A204.1 (cell line): ENCODE data around the gene LRRC36.
"Not testable (repeated sequence)": the region's sequence is repeated elsewhere in the genome, so short reads cannot be mapped to it uniquely, and the experiment has no call there.

Source experiments
- FAIRE-seq: peaks from 2 replicates; lab custom pipeline; 2012; peaks lifted over from hg19 to GRCh38; lab: Jason Lieb, UNC

Gene LRRC36

DNA sequence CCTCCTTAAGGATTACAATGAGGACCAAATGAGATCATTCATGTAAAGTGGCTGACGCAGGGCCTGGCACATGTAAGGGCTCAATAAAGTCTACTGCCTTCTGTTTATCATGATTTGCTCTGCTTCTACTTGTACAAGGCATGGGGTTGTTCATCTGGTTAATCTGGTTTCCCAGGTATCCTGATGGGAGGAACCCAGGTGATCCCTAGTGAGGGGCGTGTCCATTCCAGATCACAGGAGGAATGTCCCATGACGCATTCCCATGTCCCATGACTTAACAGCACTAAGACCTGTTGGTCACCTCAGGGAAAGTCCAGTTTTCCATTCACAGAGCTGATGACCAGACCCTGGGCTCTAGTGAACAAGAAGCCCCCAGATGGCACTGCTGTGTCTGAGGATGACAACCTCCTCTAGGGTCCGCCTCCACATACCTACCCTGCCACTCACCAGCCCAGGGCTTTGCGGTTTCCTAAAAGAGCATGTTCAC is 78.2 kb downstream of the LRRC36 start:
- no peak for FAIRE-seq

DNA sequence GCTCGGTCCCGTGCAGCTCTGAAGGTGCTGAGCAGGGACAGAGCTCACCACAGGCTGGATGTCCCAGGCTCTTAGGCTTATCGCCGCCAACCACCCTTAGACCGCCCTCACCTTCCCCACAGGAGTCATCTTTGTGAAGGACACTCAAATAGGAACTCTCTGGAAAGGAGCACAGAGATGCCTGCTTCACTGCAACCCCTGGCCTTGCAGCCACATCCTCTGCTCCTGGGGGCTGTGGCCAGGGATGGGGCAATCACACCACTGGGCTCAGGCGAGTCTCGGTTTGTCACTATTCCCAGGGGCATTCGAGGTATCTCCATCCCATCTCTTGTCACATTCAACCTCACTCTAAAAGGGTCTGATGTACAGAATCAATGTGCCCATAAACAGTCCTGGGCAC is 78.7 kb downstream of the LRRC36 start:
- FAIRE-seq, result no peak

GRCh38 chr16:67406111-67406971 is 79.7 kb downstream of the LRRC36 start:
- FAIRE-seq, result no peak

GRCh38 chr16:67407176-67407787 is 80.7 kb downstream of the LRRC36 start:
- no peak for FAIRE-seq

GRCh38 chr16:67407788-67408452 is 81.3 kb downstream of the LRRC36 start:
- no peak for FAIRE-seq

GRCh38 chr16:67409631-67410030 is 83.0 kb downstream of the LRRC36 start:
- no peak for FAIRE-seq

GRCh38 chr16:67411339-67411738 is 84.7 kb downstream of the LRRC36 start:
- no peak for FAIRE-seq

DNA sequence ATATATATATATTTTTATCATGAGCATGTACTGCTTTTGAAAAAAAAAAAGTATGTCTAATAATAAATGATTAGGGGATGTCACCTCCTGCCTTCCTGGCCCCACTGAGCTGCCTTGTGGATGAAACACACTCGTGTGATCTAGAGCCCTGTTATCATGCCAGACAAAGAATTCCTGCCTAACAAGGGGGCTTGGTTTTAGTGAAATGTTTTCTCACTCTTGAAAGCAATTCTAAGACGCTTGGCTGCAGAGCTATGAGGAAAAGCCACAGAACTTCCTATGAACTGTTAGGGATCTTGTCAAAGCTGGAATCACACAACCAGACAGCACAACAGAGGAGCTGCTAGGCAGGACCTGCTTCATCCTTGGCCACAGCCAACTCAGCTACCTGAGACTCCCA is 85.7 kb downstream of the LRRC36 start:
- FAIRE-seq, result no peak

- no peak for FAIRE-seq
Measured at GRCh38 chr16:67413978-67414911, 87.6 kb downstream of the LRRC36 start.

- FAIRE-seq, result not testable (repeated sequence)
Measured at GRCh38 chr16:67415421-67415820, 88.8 kb downstream of the LRRC36 start.

GRCh38 chr16:67415872-67416793 is 89.5 kb downstream of the LRRC36 start, which contains the start of gene ZDHHC1:
TSS of gene ZDHHC1 (minus strand) at chr16:67416477. CDS start at chr16:67407775, 8,702 bp downstream.
- FAIRE-seq, result no peak

DNA sequence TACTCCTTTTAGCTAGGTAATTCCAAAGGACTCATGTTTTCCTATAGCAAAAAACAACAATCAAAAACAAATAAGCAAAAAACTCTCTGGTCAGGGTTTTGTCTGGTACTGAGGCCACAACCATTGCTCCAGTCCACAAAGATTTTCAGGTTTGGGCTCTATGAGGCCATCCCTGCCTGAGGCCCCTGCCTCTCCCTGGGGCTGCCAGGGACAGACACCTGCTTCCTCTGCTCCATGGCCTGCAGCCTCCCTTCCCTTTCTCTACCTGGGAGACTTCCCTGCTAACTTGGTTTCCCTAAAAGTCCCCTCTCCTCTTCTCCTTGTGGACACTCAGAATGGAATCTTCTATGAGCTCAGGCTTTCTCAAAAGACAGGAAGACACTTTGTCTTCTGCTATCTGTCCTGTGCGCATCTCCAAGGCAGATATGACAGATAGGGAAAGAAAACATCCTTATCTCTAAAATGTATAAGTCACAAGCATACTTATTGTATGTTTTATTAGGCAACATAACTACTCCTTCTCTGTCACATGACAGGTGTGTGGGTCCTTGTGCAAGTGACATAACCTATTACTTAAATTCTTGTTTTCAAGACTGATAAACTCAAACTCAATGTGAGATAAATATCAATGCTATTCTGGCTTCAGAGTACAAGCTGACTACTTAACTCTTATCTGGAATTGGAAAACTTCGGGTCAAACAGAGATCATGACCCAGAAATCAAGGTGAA is 90.9 kb downstream of the LRRC36 start:
- FAIRE-seq, result no peak

DNA sequence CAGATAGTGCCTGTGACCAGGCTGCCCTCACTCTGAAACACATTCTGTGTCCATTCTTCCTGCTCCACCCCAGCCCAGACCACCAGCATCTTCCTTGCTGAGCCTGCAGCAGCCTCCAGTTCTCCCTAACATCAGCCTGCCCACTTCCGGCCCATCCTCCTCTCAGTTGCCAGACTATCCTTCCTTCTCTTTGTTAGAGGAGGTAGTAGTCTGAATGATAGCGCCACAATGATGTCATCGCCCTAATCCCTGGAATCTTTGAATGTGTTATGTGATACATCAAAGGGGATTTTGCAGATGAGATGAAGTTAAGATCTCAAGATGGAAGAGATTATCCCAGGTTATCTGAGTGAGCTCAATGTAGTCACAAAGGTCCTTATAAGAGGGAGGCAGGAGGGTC is 92.9 kb downstream of the LRRC36 start:
- no peak for FAIRE-seq

GRCh38 chr16:67419931-67420330 is 93.3 kb downstream of the LRRC36 start:
- FAIRE-seq, result no peak

DNA sequence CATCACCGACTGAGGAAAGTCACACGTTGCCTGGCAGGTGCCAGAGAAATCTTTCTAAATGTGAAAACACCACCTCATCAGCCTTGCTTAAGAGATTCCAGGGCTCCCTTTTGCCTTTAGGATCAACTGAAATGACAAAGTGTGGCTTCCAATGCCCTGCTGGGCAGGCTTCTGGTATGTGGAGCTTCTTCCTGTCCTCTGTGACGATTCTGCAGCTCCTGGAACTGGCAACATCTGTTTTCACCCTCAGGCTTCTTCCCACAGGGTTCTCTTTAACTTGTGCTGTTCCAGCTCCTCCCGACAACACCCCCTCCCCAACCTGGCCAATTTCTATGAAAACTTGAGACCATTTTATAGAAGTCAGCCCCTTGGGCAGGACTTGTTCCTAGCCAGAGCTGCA is 94.4 kb downstream of the LRRC36 start:
- no peak for FAIRE-seq

GRCh38 chr16:67423015-67423414 is 96.4 kb downstream of the LRRC36 start:
- FAIRE-seq, result no peak

DNA sequence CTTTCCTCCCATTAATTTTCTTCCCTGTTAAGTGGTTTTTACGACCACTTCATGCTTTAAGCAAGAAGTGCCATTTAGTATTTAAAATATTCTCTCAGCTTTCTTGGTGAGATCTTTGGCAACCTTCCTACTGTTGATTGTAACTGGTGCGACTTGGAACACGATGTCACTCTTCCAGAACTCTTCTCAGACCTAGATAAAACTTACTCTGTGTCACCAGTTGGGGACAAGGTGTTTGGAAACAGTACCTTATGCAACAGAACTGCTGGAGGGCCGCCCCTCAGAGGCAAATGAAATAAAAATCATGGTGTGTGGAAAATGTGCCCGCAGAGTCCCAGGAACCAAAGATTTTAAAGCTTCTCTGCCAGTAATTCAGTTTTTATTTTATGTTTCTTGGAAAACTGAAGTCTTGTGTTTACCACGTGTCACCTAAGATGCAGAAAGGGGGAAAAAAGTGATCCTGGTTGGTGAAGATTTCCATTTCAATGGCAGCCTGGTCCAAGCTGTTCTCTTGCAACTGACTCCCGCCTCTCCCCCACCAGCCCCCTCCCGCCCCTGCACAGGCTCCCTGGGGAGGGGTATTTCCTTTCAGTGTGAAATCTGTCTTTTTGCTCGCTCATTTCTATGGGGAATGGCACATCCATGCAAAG is 97.1 kb downstream of the LRRC36 start:
- no peak for FAIRE-seq

DNA sequence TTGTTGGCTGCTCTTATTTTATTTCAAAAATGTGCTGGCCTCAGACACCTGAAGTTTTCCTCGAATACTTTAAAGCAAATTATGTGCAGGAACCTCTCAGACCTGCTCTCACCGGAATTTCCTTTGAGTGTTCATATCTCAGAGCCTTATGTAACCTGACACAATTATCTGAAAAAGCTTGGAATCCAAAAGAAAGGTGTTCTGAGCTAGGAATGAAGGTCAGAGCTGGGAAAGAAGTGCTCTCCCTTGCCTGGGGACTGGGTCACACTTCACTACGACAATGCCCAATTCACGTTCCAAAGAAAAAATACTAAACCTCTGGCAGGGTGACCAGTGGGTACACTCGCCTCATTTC is 97.6 kb downstream of the LRRC36 start:
- FAIRE-seq, result no peak

DNA sequence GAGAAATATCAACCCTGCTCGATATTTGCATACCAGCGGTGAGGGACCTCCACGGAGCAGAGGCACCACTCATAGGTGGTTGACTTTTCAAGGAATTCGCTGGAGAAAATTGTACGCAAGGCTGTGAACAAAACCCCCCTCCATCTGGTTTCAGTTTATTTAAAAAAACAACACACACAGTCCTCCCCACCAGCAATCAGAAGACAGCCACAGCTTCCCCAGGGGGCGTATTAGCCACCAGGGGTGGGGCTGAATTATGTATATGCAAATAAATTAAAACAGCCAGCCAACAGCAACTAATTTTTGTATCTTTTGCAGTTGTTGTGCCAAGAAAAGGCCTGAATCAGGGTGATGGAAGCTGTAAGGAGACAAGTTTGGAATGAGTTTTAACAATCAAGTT is 98.4 kb downstream of the LRRC36 start:
- FAIRE-seq, result no peak

GRCh38 chr16:67425580-67425979 is 99.0 kb downstream of the LRRC36 start:
- no peak for FAIRE-seq
